Vagina (tissue), 2 donors: ENCODE data around the gene ELMOD3. TPM values are rescaled to one million over a fixed set of nuclear protein-coding genes. Genes with fewer than 3 reads are reported as not detected.
A peak's percentile ranks its signal among the peaks of the same experiment; 100 is the strongest.
"Not testable (repeated sequence)": the region's sequence is repeated elsewhere in the genome, so short reads cannot be mapped to it uniquely, and the experiment has no call there.

Source experiments
- DNase-seq, 2 donors: peaks; one replicate each; pipeline ENCODE4 v3.0.0-alpha.2; 2017; ENCODE audit errors: extremely low spot score in 2 of 2
- H3K27ac ChIP-seq: fragments of 200-600 bp; sonication (generic); one replicate; pipeline ENCODE4 v1.5.1; 2019
- H3K27me3 ChIP-seq: fragments of 200-600 bp; sonication (generic); one replicate; pipeline ENCODE4 v1.5.1; 2019
- H3K36me3 ChIP-seq, 2 donors: fragments of 200-600 bp; sonication (generic); one replicate each; pipeline ENCODE4 v1.5.1; 2017 to 2019
- H3K4me1 ChIP-seq: fragments of 200-600 bp; sonication (generic); one replicate; pipeline ENCODE4 v1.5.1; 2019
- H3K4me3 ChIP-seq, 2 donors: fragments of 200-600 bp; sonication (generic); 1 replicate in 1 of 2; 2 replicates in 1 of 2; pipeline ENCODE4 v1.5.1; 2016 to 2019
- H3K9me3 ChIP-seq: fragments of 200-600 bp; sonication (generic); one replicate; pipeline ENCODE4 v1.5.1; 2019
- POLR2A ChIP-seq, 2 donors: fragments of 450-650 bp; IDR thresholded peaks; one replicate each; pipeline ENCODE4 v1.6.1; 2017; ENCODE audit warnings: antibody characterized with exemption in 2 of 2, mild to moderate bottlenecking in 2 of 2, moderate library complexity in 2 of 2
- POLR2AphosphoS5 ChIP-seq, 2 donors: sonication (generic); formaldehyde crosslinking; IDR thresholded peaks; one replicate each; pipeline ENCODE4 v1.9.0; 2017; ENCODE audit warnings: antibody characterized with exemption in 2 of 2, mild to moderate bottlenecking in 2 of 2, low read depth in 1 of 2; ENCODE audit not compliant: insufficient read depth in 1 of 2
- intact Hi-C: fragments of 100-400 bp; cut with DNase I; formaldehyde crosslinking; loops from one replicate; pipeline ENCODE4 v1.15.1; 2023
- total RNA-seq: library from RNA; depleted of rRNA; stranded (reverse); fragments of >200 nt; gene quantifications from one replicate; pipeline ENCODE4 v1.2.3, GENCODE V29; 2016
- TF ChIP-seq, protein P1 (sequence below), 3 experiments: fragments of 450-650 bp in 2 of 3; fragments of 200-600 bp in 1 of 3; sonication (generic) in 1 of 3; IDR thresholded peaks; one replicate each; pipeline ENCODE4 v1.5.1; 2017 to 2019; ENCODE audit warnings: antibody characterized with exemption in 3 of 3, mild to moderate bottlenecking in 2 of 3, moderate library complexity in 2 of 3

Gene ELMOD3
- total RNA-seq, 1 donor from 2014 or later = 44.7 TPM

DNA sequence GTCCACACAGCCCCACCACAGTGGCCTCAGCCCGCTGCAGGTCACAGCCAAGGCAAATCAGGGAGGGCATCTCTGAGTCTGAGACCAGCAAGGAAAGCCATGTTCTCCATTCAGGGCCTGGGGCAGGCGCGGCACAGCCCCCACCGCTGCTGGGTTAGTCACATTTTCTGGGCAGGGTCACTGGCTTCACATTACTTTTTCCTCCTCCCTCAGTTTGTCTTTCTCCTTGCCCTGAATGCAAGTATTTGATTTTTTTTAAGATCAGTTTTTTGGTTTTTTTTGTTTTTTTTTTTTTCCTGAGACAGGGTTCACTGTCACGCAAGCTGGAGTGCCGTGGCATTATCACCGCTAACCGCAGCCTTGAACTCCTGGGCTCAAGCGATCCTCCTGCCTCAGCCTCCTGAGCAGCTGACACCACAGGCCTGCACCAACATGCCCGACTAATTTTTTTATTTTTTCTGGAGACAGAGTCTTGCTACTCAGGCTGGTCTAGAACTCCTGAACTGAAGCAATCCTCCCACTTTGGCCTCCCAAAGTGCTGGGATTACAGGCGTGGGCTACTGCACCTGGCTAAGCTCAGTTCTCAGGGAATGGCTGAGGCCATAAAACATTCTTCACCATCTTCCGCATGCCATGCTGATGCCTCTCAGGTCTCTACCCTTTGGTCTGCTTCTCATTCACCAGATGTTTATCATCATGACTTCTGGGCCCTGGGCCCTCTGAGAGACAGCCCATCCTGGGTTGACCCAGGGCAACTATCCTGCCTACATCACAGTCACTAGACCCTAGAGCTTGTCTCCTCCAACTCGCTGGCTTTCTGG lies 56.2 kb downstream of the ELMOD3 start:
- peaks cover 77% of the 10 kb centered on the region for H3K4me1 ChIP-seq
- TF ChIP-seq, protein P1, sequence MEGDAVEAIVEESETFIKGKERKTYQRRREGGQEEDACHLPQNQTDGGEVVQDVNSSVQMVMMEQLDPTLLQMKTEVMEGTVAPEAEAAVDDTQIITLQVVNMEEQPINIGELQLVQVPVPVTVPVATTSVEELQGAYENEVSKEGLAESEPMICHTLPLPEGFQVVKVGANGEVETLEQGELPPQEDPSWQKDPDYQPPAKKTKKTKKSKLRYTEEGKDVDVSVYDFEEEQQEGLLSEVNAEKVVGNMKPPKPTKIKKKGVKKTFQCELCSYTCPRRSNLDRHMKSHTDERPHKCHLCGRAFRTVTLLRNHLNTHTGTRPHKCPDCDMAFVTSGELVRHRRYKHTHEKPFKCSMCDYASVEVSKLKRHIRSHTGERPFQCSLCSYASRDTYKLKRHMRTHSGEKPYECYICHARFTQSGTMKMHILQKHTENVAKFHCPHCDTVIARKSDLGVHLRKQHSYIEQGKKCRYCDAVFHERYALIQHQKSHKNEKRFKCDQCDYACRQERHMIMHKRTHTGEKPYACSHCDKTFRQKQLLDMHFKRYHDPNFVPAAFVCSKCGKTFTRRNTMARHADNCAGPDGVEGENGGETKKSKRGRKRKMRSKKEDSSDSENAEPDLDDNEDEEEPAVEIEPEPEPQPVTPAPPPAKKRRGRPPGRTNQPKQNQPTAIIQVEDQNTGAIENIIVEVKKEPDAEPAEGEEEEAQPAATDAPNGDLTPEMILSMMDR (IDR thresholded peaks at IDR 0.05) = no peak
- TF ChIP-seq POLR2A (IDR thresholded peaks at IDR 0.05) (no peak), POLR2AphosphoS5 (IDR thresholded peaks at IDR 0.05; ENCODE audit: insufficient read depth in 1 of 2, low read depth in 1 of 2) (no peak)
- DNase-seq = no peak
- H3K36me3 ChIP-seq = no peaks in the 10 kb centered on the region
- H3K4me3 ChIP-seq = peak overlapping the region; percentile 30 to 32
- H3K27ac ChIP-seq = peak overlapping the region; percentile 85
- no peaks in the 10 kb centered on the region for H3K9me3 ChIP-seq
- intact Hi-C loops = no loop called here
- no peaks in the 10 kb centered on the region for H3K27me3 ChIP-seq

DNA sequence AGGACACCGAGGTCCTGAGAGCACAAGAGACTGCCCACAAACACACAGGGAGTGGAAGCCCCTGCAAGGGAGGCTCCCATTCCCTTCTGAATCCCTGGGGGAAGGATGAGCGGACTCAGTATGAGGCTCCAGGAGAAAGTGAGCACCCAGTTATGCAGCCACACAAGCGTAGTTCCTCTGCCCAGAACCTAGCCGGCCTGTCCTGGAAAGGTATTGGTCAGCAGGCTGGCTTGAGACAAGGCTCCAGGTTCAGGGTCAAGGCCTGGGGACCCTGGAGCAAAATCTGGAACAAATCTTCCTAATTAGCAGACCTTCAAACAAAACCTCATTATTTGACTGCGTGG lies 56.8 kb downstream of the ELMOD3 start:
- Histone ChIP-seq H3K4me1 (peaks cover 72% of the 10 kb centered on the region), H3K9me3 (no peaks in the 10 kb centered on the region), H3K27ac (peak overlapping the region; percentile 85)

DNA sequence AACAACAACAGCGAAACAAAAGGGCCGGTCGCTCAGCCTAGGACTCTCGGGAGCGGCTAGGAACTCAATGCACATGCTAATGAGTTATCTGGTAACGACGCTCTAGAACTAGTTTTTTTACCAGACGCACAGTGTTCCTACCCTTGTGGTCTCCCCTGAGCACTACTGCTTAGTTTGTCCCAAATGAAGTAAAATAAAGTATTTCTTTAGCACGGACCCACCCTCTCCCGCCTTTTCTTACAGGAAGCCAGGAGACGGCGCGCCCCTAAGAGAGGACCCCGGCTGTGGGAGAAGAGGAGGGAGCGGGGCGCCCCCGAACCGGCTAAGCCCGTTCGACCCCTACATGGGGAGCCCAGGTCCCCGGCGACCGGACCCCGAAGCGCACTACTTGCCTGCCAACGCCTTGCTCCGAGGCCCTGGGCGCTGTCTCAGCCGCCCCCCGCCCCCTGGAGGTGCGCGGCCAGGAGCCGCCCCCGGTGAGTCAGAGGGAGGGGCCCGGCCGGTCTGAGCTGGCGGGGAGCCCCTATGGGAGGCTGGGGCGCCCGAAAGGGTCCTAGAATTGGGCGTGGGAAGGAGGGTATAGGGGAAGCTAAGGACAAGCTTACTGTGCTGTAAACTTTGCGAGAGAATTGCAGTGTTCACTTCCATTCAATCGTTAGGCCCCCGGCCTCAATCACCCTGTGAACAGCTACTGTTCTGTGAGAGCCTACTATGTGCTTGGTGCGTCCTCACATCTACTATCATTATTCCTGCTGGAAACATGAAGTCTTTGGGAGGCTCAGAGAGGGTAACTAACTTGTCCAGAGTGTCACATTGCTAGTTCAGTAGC lies 59.2 kb downstream of the ELMOD3 start:
- DNase-seq = no peak
- Histone ChIP-seq H3K4me3 (peak overlapping the region; percentile 65 to 66), H3K4me1 (peaks cover 61% of the 10 kb centered on the region), H3K27ac (peak overlapping the region; percentile 91), H3K36me3 (no peaks in the 10 kb centered on the region), H3K9me3 (no peaks in the 10 kb centered on the region), H3K27me3 (no peaks in the 10 kb centered on the region)
- TF ChIP-seq POLR2AphosphoS5 (IDR thresholded peaks at IDR 0.05; ENCODE audit: insufficient read depth in 1 of 2, low read depth in 1 of 2) (peak; percentile 17 to 95), POLR2A (IDR thresholded peaks at IDR 0.05) (peak in 1 of 2 donors; percentile 79)
- TF ChIP-seq, protein P1 (IDR thresholded peaks at IDR 0.05) = no peak
- intact Hi-C loops = no loop called here

More for the DNA sequence above, 56.8 kb downstream of the ELMOD3 start:
- Histone ChIP-seq H3K4me3 (no peak overlapping the region), H3K27me3 (no peaks in the 10 kb centered on the region), H3K36me3 (no peaks in the 10 kb centered on the region)
- no peak for DNase-seq
- intact Hi-C loops = no loop called here
- no peak for TF ChIP-seq POLR2AphosphoS5 (IDR thresholded peaks at IDR 0.05; ENCODE audit: insufficient read depth in 1 of 2, low read depth in 1 of 2)
- TF ChIP-seq, protein P1 (IDR thresholded peaks at IDR 0.05) = no peak
- TF ChIP-seq POLR2A (IDR thresholded peaks at IDR 0.05) = no peak

DNA sequence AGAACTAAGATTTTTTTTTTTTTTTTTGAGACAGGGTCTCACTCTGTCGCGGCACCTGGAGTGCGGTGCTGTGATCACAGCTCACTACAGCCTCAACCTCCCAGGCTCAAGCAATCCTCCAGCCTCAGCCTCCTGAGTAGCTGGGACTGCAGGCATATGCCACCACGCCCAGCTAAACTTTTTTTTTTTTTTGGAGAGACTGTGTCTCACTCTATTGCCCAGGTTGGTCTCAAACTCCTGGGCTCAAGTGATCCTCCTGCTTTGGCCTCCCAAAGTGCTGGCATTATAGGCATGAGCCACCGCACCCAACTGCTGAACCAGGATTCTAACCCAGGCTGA lies 59.8 kb downstream of the ELMOD3 start:
- H3K27me3 ChIP-seq, H3K36me3 ChIP-seq, H3K9me3 ChIP-seq, DNase-seq, intact Hi-C loops: not testable (repeated sequence)
- peak overlapping the region; percentile 91 for H3K27ac ChIP-seq
- H3K4me3 ChIP-seq = peak overlapping the region; percentile 65 to 66
- H3K4me1 ChIP-seq = peaks cover 61% of the 10 kb centered on the region

DNA sequence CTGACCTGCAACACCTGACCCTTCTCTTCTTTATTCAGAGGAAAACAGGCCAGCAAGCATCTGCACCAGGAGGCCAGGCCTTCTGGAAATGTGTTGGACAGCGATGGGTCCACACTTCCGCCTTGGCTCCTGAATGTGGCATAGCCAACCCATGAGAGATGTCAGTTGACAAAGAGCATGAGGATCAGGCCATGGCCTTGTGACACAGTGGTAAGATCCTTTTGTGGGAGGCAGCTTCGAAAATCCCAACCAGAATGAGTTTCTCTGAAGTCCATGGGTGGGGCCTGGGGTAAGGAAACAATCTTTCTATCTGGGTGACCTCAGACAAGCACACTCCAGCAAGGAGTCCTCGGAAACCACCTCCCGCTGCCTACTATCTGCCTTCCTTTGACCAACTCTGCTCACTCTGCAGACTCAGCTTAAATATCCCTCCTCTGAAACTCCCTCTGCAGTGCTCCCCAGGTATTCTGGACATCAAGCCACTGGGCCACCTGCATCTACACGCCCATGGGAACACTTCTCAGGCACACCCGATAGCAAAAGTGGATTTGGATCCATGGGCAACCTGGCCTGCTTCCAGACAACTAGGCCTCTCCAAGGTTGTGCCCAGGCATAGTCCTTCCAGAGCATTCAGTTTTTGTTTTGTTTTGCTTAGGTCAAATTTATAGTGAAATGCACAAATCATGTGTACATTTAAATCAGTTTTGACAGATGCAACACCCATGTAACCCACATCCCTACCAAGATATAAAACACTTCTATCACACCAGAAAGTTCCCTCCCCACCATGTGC lies 60.4 kb downstream of the ELMOD3 start:
- TF ChIP-seq POLR2AphosphoS5 (IDR thresholded peaks at IDR 0.05; ENCODE audit: insufficient read depth in 1 of 2, low read depth in 1 of 2) (no peak), POLR2A (IDR thresholded peaks at IDR 0.05) (no peak)
- TF ChIP-seq, protein P1 (IDR thresholded peaks at IDR 0.05) = no peak
- Histone ChIP-seq H3K27me3 (no peaks in the 10 kb centered on the region), H3K9me3 (no peaks in the 10 kb centered on the region), H3K27ac (peak overlapping the region; percentile 91), H3K4me1 (peaks cover 61% of the 10 kb centered on the region), H3K36me3 (no peaks in the 10 kb centered on the region), H3K4me3 (no peak overlapping the region)
- intact Hi-C loops = no loop called here
- no peak for DNase-seq
